ENCODE data around the gene YJEFN3. TPM values are rescaled to one million over a fixed set of nuclear protein-coding genes. Genes with fewer than 3 reads are reported as not detected.
A peak's percentile ranks its signal among the peaks of the same experiment; 100 is the strongest.

The YJEFN3 gene
- total RNA-seq, 1 experiment from 2014 or later, result 16.6 TPM

- Histone ChIP-seq H2AFZ (ENCODE audit: low read length) (no peak overlapping the region), H3K79me2 (ENCODE audit: insufficient read depth, low read length) (no peaks in the 10 kb centered on the region; the same call in 1 of the 2 replicates), H2BK15ac (ENCODE audit: low read depth, low read length) (no peak overlapping the region), H3K23me2 (ENCODE audit: insufficient read length, low read depth, low read length, poor library complexity, severe bottlenecking) (no peaks in the 10 kb centered on the region), H3K56ac (ENCODE audit: insufficient read length, low read depth, low read length) (no peak overlapping the region), H4K8ac (replicated peaks; ENCODE audit: insufficient read length, low read depth, low read length) (no peak overlapping the region), H4K20me1 (ENCODE audit: control insufficient read depth, insufficient read depth, insufficient read length) (peaks cover 3% of the 10 kb centered on the region), H2BK120ac (ENCODE audit: low read depth, low read length, poor library complexity, severe bottlenecking) (no peak overlapping the region), H3K79me1 (ENCODE audit: insufficient read depth, low read depth, low read length, poor library complexity, severe bottlenecking) (peaks cover 5% of the 10 kb centered on the region), H2BK20ac (ENCODE audit: low read depth, low read length, poor library complexity, severe bottlenecking) (no peak overlapping the region), H3T11ph (ENCODE audit: low read length) (no peak overlapping the region), H3K4me1 (ENCODE audit: insufficient read depth, low read length) (no peaks in the 10 kb centered on the region), H3K9ac (ENCODE audit: extremely low read depth, insufficient read length, low read length) (no peak overlapping the region), H3K27me3 (ENCODE audit: insufficient read depth, low read length) (no peaks in the 10 kb centered on the region), H4K5ac (ENCODE audit: insufficient read length, low read depth, low read length) (no peak overlapping the region), H2BK5ac (ENCODE audit: insufficient read length, low read length) (no peak overlapping the region), H3K14ac (ENCODE audit: insufficient read depth, low read length) (no peak overlapping the region), H3K23ac (ENCODE audit: insufficient read length, low read depth, low read length) (no peak overlapping the region), H3K27ac (ENCODE audit: insufficient read length, low read depth, low read length) (no peak overlapping the region), H3K4me2 (ENCODE audit: insufficient read depth, insufficient read length, low read length) (no peak overlapping the region), H4K91ac (ENCODE audit: insufficient read length, low read depth, low read length) (no peak overlapping the region), H3K4ac (ENCODE audit: low read depth, low read length) (no peak overlapping the region), H3K18ac (ENCODE audit: insufficient read length, low read depth, low read length) (no peak overlapping the region), H2BK12ac (ENCODE audit: insufficient read length, low read depth, low read length) (no peak overlapping the region), H2AK5ac (ENCODE audit: insufficient read length, low read length) (no peak overlapping the region), H3K9me3 (ENCODE audit: control insufficient read depth, low read depth, low read length) (no peaks in the 10 kb centered on the region)
- Mint-ChIP-seq H3K27me3 (ENCODE audit: low read depth) (no peaks in the 10 kb centered on the region), H3K36me3 (ENCODE audit: insufficient read depth in 1 of 3, low read depth in 3 of 3) (peaks cover 13 to 63% (median 47%) of the 10 kb centered on the region in 3 experiments; a peak in 6 of 7 replicates), H3K27ac (peak overlapping the region in 2 of 3 experiments; percentile 44 to 75; a peak in 2 of 7 replicates), H3K9me3 (no peaks in the 10 kb centered on the region), H3K4me1 (peaks cover 8 to 27% of the 10 kb centered on the region in 2 experiments), H3K4me3 (no peak overlapping the region)
- TF ChIP-seq, protein P1, sequence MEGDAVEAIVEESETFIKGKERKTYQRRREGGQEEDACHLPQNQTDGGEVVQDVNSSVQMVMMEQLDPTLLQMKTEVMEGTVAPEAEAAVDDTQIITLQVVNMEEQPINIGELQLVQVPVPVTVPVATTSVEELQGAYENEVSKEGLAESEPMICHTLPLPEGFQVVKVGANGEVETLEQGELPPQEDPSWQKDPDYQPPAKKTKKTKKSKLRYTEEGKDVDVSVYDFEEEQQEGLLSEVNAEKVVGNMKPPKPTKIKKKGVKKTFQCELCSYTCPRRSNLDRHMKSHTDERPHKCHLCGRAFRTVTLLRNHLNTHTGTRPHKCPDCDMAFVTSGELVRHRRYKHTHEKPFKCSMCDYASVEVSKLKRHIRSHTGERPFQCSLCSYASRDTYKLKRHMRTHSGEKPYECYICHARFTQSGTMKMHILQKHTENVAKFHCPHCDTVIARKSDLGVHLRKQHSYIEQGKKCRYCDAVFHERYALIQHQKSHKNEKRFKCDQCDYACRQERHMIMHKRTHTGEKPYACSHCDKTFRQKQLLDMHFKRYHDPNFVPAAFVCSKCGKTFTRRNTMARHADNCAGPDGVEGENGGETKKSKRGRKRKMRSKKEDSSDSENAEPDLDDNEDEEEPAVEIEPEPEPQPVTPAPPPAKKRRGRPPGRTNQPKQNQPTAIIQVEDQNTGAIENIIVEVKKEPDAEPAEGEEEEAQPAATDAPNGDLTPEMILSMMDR (conservative IDR thresholded peaks at IDR 0.05), result no peak
- no CpG with 5 or more reads among the region's 28 CpGs for WGBS (ENCODE audit: extremely low coverage, insufficient read length, low lambda C conversion rate)
- no peak for DNase-seq
Observed at GRCh38 chr19:19526581-19527370, 1.9 kb upstream of the YJEFN3 start.

Data from H9 (cell line).